Suprapubic skin (tissue), 4 donors: ENCODE results near the gene VASN. TPM values are rescaled to one million over a fixed set of nuclear protein-coding genes. Genes with fewer than 3 reads are reported as not detected.
A peak's percentile ranks its signal among the peaks of the same experiment; 100 is the strongest.

ENCODE experiments used
- DNase-seq, 2 donors: peaks; one replicate each; pipeline ENCODE4 v3.0.0-alpha.2; 2019; ENCODE audit warnings: low spot score in 2 of 2
- H3K27ac ChIP-seq: fragments of 200-600 bp; sonication (generic); one replicate; pipeline ENCODE4 v1.5.1; 2019
- H3K27me3 ChIP-seq: fragments of 200-600 bp; sonication (generic); one replicate; pipeline ENCODE4 v1.5.1; 2019
- H3K36me3 ChIP-seq: fragments of 200-600 bp; sonication (generic); one replicate; pipeline ENCODE4 v1.5.1; 2019
- H3K4me1 ChIP-seq: fragments of 200-600 bp; sonication (generic); one replicate; pipeline ENCODE4 v1.5.1; 2019
- H3K4me3 ChIP-seq: fragments of 200-600 bp; sonication (generic); one replicate; pipeline ENCODE4 v1.5.1; 2019; ENCODE audit warnings: mild to moderate bottlenecking
- H3K9me3 ChIP-seq: fragments of 200-600 bp; sonication (generic); one replicate; pipeline ENCODE4 v1.5.1; 2019
- CTCF ChIP-seq, 2 donors: fragments of 200-600 bp in 1 of 2; fragments of 450-650 bp in 1 of 2; sonication (generic) in 1 of 2; IDR thresholded peaks; one replicate each; pipeline ENCODE4 v1.5.1; 2016 to 2019; ENCODE audit warnings: antibody characterized with exemption in 2 of 2, mild to moderate bottlenecking in 1 of 2, moderate library complexity in 1 of 2
- EP300 ChIP-seq: sonication (generic); formaldehyde crosslinking; IDR thresholded peaks from one replicate; pipeline ENCODE4 v1.6.1; 2017; ENCODE audit warnings: antibody characterized with exemption
- POLR2A ChIP-seq, 2 donors: fragments of 450-650 bp; IDR thresholded peaks; one replicate each; pipeline ENCODE4 v1.6.1; 2017; ENCODE audit warnings: antibody characterized with exemption in 2 of 2, mild to moderate bottlenecking in 2 of 2, moderate library complexity in 2 of 2
- POLR2AphosphoS5 ChIP-seq, 3 donors: sonication (generic); formaldehyde crosslinking; IDR thresholded peaks; one replicate each; pipeline ENCODE4 v1.6.1; 2017; ENCODE audit warnings: antibody characterized with exemption in 3 of 3
- WGBS: methylation state at CpG from one replicate; pipeline ENCODE4 v1.1.5; 2018; 5-methylcytosine and 5-hydroxymethylcytosine counted together
- total RNA-seq, 4 donors: library from RNA; depleted of rRNA; stranded (reverse); fragments of >200 nt; gene quantifications; one replicate each; pipeline ENCODE4 v1.1.0, GENCODE V29; 2016

VASN gene
- total RNA-seq, 4 donors from 2014 or later: 10.8 to 23.3 (median 22.3) TPM

- Histone ChIP-seq H3K36me3 (peaks cover 39% of the 10 kb centered on the region), H3K4me1 (peaks cover 80% of the 10 kb centered on the region), H3K4me3 (no peak overlapping the region), H3K27me3 (no peaks in the 10 kb centered on the region), H3K27ac (peak overlapping the region; percentile 54), H3K9me3 (no peaks in the 10 kb centered on the region)
- DNase-seq: peak in 1 of 2 donors; percentile 64
- 56% methylated on average over 16 of the region's 26 CpGs for WGBS
- no peak for TF ChIP-seq POLR2AphosphoS5 (IDR thresholded peaks at IDR 0.05)
- no peak for TF ChIP-seq CTCF (IDR thresholded peaks at IDR 0.05)
- TF ChIP-seq POLR2A (IDR thresholded peaks at IDR 0.05): no peak
- TF ChIP-seq EP300: no peak
Observed at GRCh38 chr16:4380119-4381063, 8.7 kb downstream of the VASN start.

- TF ChIP-seq POLR2AphosphoS5 (IDR thresholded peaks at IDR 0.05) (no peak), POLR2A (IDR thresholded peaks at IDR 0.05) (no peak), CTCF (IDR thresholded peaks at IDR 0.05) (no peak), EP300 (no peak)
- DNase-seq: peak in 1 of 2 donors; percentile 76
- Histone ChIP-seq H3K27ac (no peak overlapping the region), H3K36me3 (peaks cover 44% of the 10 kb centered on the region), H3K9me3 (no peaks in the 10 kb centered on the region), H3K4me3 (no peak overlapping the region), H3K4me1 (peaks cover 81% of the 10 kb centered on the region), H3K27me3 (no peaks in the 10 kb centered on the region)
- 74% methylated on average over 7 of the region's 59 CpGs for WGBS
Observed at GRCh38 chr16:4381072-4381934, 9.7 kb downstream of the VASN start.

- Histone ChIP-seq H3K27me3 (no peaks in the 10 kb centered on the region), H3K27ac (peak overlapping the region; percentile 36), H3K4me1 (peaks cover 81% of the 10 kb centered on the region), H3K36me3 (peaks cover 46% of the 10 kb centered on the region), H3K4me3 (no peak overlapping the region), H3K9me3 (no peaks in the 10 kb centered on the region)
- no peak for TF ChIP-seq POLR2AphosphoS5 (IDR thresholded peaks at IDR 0.05)
- TF ChIP-seq POLR2A (IDR thresholded peaks at IDR 0.05): no peak
- peak; percentile 64 to 77 for DNase-seq
- 90% methylated on average over 21 of the region's 55 CpGs for WGBS
Observed at GRCh38 chr16:4381935-4382794, 10.5 kb downstream of the VASN start.

GRCh38 chr16:4382795-4383357, 11.2 kb downstream of the VASN start:
- no peak overlapping the region for H3K4me3 ChIP-seq
- 80% methylated on average over 19 of the region's 21 CpGs for WGBS
- peak overlapping the region; percentile 36 for H3K27ac ChIP-seq
- H3K9me3 ChIP-seq: no peaks in the 10 kb centered on the region
- H3K4me1 ChIP-seq: peaks cover 78% of the 10 kb centered on the region
- TF ChIP-seq POLR2AphosphoS5 (IDR thresholded peaks at IDR 0.05): no peak
- TF ChIP-seq EP300: no peak
- no peak for TF ChIP-seq CTCF (IDR thresholded peaks at IDR 0.05)
- no peak for TF ChIP-seq POLR2A (IDR thresholded peaks at IDR 0.05)
- H3K27me3 ChIP-seq: no peaks in the 10 kb centered on the region
- H3K36me3 ChIP-seq: peaks cover 52% of the 10 kb centered on the region
- DNase-seq: peak in 1 of 2 donors; percentile 65
